Measurements from ENCODE around the gene MDGA2.

DNA sequence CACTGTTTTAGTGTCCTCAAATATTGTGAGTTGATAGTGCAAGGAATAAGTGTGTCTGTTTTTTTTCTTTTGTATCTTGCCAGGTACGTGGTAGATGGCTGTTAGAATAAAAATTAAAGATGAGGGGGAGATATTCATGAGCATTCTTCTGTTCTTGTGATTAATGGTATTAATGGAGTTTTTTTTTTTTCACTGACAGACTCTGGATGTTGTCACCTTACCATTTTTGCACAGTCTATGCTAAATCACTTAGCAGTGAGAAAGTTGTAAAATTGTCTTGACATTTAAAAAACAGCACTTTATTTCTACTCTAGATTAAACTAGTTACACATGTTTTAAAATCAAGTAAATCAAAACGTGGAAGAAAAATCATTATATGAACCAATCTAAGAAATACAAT, 204.3 kb downstream of the MDGA2 start:
- TF ChIP-seq CTCF (IDR thresholded peaks at IDR 0.05) (no peak), POLR2A (IDR thresholded peaks at IDR 0.05) (no peak)

Measured in Peyer's patch (tissue), 4 donors.